Midbrain (tissue), 1 donor: ENCODE results near the gene SLC9A1.

Experiments
- DNase-seq: peaks from one replicate; lab custom pipeline; 2025; lab: John Stamatoyannopoulos, UW

SLC9A1 gene

DNA sequence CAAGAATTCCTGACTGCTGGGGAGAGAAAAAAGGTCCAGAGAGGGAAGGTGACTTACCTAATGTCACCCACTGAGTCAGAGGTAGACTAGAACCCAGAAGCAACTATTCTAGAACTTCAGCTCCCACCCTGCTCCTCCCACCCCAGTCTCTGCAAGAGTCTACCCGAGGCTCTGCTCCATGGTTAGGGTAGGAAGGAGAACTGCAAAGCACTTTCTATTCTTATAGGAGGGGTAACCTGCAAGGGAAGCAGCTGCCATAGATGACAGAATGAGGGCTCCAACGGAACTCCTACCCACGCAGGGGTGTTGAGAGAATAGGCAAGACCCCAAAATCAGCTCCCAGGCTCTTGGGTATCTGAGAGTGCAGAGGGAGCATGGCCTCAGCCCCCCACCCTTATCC lies 4.3 kb downstream of the SLC9A1 start:
- DNase-seq: no peak

DNA sequence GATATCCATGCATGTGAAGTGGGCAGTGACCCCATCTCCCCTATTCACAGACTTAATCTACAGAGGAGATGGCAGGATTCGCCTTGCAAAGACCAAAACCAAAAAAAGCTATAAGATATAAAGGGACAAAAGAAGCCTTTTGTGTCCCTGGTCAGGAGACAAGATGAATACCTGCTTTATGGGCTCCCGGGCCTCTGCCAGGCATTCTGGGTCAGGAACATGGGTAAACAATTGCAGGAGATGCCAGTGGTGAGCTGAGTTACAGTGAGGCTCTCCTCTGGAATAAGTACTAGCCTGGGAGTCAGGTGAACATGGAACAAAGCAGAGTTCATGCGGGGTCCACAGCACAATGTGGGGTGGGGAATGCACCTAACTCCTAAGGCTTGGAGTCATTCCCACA lies 4.7 kb downstream of the SLC9A1 start:
- no peak for DNase-seq

DNA sequence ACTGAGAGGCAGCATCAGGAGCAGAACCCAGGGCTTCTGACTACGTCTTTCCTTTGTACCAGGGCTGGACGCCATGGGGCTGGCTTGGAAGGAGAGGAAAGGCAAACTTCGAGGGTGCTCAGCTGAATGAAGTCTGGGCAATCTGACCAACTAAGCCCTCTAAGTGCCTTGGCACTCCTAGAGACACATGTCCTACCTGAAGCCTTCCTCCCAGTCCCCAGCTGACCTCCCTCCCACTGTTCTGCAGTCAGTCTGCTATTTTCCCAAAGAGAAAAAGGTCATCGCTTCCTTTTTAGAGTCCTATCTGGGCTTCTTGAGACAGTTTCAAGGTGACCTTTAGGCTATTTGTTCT lies 5.2 kb downstream of the SLC9A1 start:
- DNase-seq: no peak

- no peak for DNase-seq
These were observed 5.7 kb downstream of the SLC9A1 start for GRCh38 chr1:27149084-27149761.

- DNase-seq: no peak
These were observed 6.3 kb downstream of the SLC9A1 start for GRCh38 chr1:27148591-27148990.

DNA sequence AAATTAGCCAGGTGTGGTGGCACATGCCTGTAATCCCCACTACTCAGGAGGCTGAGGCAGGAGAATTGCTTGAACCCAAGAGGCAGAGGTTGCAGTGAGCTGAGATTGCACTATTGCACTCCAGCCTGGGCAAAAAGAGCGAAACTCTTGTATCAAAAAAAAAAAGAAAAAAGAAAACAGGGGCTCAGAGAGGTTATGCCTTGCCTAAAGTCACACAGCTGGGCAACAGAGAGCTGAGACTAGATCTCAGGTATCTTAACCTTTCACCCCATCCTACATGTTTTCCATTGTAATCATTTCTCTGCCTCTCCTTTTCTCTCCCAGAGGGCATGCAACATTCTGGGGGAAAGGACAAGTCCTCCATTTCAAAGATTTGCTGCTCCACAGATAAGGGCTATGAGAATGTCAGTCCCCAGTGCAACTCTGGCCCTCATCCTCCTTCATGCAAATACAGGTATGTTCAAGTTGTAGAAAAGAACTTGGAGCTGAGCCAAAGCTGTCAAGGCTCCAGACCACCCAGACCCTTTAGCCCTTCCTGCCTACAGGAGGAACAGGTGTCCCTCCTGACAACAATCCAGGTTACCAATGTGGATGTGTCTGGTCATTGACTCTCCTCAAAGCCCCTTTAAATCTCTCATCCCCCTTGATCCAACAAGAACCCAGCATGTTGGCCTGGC lies 6.9 kb downstream of the SLC9A1 start:
- no peak for DNase-seq

DNA sequence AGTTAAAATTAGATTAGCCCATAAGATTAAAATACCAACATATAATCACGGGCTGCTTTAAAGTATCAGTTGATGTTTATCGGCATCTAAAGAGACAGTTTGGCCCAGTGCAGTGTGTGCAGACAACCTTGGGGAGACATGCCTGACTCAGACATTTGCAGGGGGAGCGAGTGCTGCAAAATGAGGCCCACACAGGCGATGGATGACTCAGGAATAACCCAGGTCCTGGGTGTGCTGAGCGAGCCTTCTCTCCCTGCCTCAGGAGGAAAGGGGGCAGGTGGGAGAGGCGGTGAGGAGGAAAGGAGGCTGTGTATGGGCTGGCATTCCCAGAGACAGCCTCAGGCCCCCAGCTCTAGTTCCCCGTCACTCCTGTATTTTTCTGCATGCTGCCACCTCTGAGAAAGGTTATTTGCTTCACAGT lies 9.0 kb downstream of the SLC9A1 start:
- DNase-seq: no peak

DNA sequence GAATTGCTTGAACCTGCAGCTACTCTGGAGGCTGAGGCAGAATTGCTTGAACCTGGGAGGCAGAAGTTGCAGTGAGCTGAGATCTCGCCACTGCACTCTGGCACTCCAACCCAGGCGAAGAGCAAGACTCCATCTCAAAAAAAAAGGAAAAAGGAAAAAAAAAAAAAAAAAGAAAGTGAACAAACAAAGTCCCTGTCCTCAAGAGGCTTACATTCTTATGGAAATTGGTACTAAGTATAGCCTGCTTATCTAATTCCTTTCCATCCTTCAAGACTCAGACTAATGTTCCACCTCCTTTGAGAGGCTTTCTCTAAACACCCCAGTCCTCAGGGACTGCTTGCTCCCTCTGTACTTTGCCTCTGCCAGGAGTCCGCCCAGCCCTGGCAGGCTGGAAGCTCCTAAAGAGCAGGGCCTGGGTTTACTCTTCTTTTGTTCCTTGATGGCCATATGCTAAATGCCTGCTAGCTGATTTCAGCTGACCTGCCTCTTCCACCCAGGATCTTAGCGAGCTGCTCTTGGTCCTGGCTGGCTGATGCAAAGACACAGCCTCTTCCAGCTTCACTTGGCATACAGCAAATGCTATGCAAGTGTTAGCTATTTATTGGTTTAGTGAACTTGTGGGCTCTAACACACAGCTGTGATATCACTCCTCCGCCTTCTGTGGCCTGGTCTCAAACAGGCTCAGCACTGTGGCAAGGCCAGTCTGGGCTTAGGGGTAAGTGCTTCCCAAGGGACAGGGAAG lies 9.8 kb downstream of the SLC9A1 start:
- DNase-seq: no peak

GRCh38 chr1:27144049-27144748 lies 10.7 kb downstream of the SLC9A1 start:
- no peak for DNase-seq

DNA sequence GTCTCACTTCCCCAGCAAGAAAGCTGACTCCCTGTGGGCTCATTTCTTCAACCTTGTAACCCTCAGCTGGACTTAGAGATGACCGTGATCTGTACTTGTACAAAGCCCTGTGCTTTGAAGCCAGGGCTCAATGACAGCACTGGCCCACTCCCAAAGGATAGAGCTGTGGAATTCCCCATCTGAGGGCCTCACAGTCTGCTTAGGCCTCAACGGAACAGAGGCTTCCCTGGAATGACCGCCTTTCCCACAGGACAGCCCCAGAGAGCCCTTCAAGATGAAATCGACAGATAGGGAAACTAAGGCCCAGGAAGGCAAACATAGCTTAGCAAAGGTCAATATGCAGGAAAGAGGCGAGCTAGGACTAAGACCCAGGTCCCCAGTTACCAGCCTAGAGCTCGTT lies 11.5 kb downstream of the SLC9A1 start:
- DNase-seq: no peak

DNA sequence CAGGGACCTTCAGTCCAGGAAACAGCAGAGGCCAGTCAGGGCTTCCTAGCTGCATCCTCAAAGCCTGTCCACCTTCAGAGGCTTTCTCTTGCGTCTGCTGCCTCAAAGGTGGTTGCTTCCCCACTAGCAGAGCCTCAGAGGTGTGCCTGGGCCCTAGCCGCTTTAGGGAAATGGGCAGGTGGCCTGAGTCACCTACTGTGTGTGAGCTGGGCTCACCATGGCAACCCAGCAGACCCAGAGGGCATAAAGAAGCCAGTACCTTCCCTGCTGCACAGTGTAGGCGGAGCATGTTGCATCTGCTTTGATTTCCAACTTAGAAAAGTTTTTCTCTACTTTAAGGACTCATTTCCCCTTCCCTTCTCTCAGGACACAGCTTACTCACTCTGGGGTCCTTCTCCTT lies 12.5 kb downstream of the SLC9A1 start:
- DNase-seq: no peak

DNA sequence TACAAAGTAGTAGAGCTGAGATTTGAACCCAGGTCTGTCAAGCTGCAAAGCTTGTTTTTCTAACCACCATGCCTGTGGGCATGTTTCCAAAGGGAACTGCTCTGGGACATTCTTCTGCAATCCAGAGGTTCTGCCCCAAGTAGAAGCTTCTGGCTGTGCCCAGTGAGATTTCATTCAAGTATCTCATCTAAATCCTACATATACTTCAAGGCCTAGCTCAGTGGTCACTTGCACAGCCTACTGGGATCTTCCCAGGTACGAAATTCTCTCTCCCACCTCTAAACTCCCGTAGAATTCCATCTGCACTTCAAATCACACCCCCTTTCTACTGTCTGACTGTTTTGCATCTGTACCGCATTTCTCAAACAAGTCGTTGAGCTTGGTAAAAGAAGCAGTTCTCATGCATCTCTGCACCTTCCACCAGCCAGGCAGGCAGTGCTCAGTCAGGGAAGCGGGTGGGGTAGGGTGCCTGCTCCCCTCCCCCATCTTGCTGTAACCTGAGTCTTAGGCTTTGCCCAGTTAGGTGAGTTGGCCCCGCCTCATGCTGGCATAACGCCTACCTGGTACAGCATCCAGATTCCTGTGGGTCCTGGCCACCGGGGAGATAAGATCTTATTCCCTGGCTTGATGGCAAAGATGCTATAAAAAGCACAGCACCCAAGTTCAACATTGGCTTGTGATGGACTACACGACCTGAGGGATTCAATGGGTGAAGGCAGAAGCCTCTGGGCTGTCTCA lies 13.5 kb downstream of the SLC9A1 start:
- DNase-seq: no peak

- no peak for DNase-seq
These were observed 14.9 kb downstream of the SLC9A1 start for GRCh38 chr1:27139980-27140379.

- DNase-seq: no peak
These were observed 16.0 kb downstream of the SLC9A1 start for GRCh38 chr1:27138927-27139326.

GRCh38 chr1:27138368-27138767 lies 16.6 kb downstream of the SLC9A1 start:
- no peak for DNase-seq

DNA sequence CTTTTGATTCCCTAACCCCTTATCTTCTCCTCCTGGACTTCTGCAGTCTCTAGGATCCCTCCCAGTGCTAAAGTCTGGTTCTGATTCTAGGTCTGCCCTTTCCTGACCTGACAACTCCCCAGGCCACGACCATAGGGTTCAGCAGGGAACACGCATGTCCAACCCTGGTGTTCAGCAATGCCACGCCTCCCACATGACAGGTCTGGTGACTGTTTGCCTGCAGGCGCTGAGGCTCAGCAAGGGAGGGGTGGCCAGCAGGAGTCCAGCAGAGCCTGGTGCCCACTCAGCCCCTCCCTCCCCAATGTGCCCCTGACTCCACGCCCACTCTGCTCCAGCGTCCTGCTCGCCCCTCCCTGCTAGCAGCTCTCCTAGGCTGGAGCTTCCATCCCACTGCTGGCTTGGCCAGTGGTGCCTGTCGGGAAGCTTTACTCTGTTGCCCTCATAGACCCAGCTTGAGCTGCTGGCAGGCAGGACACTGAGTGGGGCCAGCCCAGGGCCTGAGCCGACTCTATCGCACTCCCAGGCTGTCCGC lies 17.3 kb downstream of the SLC9A1 start:
- no peak for DNase-seq

- DNase-seq: peak; percentile 24
These were observed 17.9 kb downstream of the SLC9A1 start for GRCh38 chr1:27136998-27137542.

- no peak for DNase-seq
These were observed 18.7 kb downstream of the SLC9A1 start for GRCh38 chr1:27136236-27136551.

- DNase-seq: no peak
These were observed 19.2 kb downstream of the SLC9A1 start for GRCh38 chr1:27135541-27136235.

DNA sequence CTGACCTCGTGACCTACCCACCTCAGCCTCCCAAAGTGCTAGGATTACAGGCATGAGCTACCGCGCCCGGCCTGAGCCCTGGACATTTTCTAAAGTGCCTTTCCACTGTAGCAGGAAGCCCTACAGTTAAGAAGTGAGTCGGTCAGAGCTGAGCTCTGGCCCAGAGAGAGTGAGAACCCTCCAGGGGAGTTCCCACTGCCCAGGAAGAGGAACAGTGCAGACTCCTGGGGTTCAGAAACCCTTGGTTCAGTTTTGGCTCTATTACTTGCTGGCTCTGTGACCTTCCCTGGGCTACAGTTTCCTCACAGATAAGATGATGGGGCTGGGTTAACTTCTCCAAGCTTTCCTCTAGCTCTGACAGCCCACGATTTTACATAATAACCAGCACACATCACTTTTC lies 20.9 kb downstream of the SLC9A1 start:
- no peak for DNase-seq

DNA sequence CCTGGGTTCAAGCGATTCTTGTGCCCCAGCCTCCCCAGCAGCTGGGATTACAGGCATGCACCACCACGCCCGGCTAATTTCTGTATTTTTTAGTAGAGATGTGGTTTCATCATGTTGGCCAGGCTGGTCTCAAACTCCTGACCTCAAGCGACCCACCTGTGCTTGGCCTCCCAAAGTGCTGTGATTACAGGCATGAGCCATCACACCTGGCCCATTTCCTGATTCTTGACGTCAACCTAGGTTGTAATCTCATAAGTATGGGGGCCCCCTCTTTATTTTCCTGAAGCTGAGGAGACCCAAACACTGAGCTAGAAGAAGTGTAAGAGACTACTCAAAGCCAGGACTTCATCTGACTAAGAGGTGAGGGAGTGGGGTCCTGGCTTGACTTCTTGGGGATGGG lies 21.8 kb downstream of the SLC9A1 start:
- no peak for DNase-seq
